HG03342 (cell line): ENCODE results near the gene ATAD2B.
A peak's percentile ranks its signal among the peaks of the same experiment; 100 is the strongest.

Experiments
- ATAC-seq: cut with Tn5 transposase; IDR thresholded peaks from one replicate; pipeline ENCODE4 v1.9.1; 2021; ENCODE audit warnings: mild to moderate bottlenecking, moderate library complexity; ENCODE audit not compliant: unreplicated experiment

ATAD2B gene

GRCh38 chr2:23915327-23915726, 11.6 kb downstream of the ATAD2B start:
- ATAC-seq = no peak

GRCh38 chr2:23912054-23912453, 14.9 kb downstream of the ATAD2B start:
- no peak for ATAC-seq

GRCh38 chr2:23905155-23905554, 21.8 kb downstream of the ATAD2B start:
- ATAC-seq = no peak

- ATAC-seq = no peak
Measured at GRCh38 chr2:23904692-23905091, 22.2 kb downstream of the ATAD2B start.

- no peak for ATAC-seq
Measured at GRCh38 chr2:23904215-23904614, 22.7 kb downstream of the ATAD2B start.

GRCh38 chr2:23903034-23903433, 23.9 kb downstream of the ATAD2B start:
- ATAC-seq = no peak

DNA sequence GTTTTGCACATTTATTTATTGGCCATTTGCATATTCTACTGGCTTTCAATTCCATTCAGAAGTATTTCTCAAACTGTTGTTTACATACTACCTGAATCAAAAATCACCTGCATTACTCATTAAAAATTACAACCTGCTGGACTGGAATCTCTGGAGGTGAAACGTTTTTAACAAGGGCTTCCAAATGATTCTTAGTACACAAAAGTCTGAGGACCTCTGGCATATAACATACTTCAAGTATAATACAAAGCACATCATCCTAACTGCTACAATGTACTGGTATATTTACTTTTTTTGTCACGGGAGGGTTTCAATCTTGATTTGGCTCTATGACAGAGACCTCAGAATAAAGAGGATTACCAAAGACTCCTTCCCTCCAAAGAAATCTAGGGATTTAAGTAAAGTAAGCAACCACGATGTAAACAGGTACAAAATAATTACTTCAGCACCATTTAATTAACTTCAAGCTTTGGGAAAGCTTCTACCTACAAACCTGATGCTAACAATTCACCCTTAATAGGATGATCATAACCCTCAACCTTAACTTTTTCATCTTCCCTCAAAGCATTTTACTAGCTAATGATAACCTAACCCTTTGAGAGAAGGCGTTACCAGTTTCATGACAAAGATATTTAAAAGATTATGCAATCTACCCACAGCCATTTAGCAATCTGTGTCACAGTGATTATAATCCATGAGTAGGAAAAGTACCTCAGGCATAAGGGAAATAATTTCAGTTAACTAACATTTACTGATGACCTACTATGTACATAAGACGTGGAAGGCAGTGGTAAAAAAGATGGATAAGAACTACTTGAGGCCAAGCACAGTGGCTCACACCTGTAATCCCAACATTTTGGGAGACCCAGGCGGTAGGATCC, 24.7 kb downstream of the ATAD2B start:
- no peak for ATAC-seq

GRCh38 chr2:23900541-23901322, 26.2 kb downstream of the ATAD2B start:
- no peak for ATAC-seq

DNA sequence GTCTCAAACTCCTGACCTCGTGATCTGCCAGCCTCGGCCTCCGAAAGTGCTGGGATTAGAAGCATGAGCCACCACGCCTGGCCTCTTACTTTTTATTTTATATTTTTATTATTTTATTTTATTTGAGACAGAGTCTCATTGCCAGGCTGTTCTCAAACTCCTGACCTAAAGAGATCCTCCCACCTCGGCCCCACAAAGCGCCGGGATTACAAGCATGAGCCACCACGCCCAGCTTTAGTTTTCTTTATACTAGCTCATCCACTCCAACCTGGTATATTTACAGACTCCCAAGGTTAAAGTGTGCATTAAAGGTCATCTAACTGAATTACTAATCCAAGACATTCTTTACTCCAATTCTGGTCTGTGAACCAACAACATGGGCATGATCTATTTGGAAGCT, 26.8 kb downstream of the ATAD2B start:
- ATAC-seq = no peak

GRCh38 chr2:23871206-23871605, 55.7 kb downstream of the ATAD2B start:
- ATAC-seq = no peak

DNA sequence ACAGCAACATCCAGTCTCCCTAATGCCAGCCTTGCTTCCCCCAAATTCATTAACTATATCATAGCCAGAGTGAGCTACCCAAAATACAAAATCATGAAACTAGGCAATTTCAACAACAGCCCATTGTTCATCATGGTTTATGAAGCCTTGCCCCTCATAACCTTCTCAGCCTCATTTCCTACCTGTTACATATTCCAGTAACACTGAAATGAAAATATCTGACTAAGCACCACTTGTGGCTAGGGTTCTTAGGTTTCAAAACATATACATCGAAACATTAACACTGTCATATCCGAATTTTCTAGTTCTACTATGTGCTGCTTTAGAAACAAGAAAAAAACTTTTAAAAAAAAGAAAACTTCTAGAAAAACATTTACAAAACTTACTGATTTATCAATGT, 59.5 kb downstream of the ATAD2B start:
- ATAC-seq = no peak

- ATAC-seq = no peak
Measured at GRCh38 chr2:23862716-23863426, 64.1 kb downstream of the ATAD2B start.

GRCh38 chr2:23861952-23862351, 65.0 kb downstream of the ATAD2B start:
- no peak for ATAC-seq

DNA sequence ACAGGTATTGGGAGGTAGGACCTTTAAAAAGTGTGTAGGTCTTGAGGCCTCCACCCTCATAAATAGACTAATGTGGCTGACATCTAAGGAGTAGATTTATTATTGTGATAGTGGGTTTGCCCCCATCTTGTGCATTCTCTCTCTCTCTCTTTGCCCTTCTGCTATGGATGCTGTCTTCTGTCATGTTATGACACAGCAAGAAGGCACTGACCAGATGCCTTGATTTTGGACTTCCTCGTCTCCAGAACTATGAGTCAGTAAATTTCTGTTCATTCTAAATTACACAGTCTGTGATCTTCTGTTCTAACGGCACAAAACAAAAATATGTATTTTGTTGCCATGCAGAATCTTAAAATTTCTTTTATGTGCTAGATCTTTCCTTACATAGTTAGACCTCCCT, 66.9 kb downstream of the ATAD2B start:
- no peak for ATAC-seq

DNA sequence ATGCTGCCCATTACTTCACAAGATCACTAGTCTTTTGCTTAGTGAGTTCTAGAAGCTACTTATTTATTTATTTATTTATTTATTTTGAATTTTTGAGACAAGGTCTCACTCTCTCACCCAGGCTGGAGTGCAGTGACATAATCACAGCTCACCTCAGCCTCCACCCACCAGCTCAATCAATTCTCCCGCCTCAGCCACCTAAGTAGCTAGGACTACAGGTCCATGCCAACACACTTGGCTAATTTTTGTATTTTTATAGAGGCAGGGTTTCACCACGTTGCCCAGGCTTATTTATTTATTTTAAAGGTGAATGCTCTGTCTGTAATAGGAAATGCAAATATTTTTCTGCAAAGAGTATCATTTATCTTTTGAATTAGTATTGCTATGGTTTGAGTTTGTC, 67.7 kb downstream of the ATAD2B start:
- no peak for ATAC-seq

DNA sequence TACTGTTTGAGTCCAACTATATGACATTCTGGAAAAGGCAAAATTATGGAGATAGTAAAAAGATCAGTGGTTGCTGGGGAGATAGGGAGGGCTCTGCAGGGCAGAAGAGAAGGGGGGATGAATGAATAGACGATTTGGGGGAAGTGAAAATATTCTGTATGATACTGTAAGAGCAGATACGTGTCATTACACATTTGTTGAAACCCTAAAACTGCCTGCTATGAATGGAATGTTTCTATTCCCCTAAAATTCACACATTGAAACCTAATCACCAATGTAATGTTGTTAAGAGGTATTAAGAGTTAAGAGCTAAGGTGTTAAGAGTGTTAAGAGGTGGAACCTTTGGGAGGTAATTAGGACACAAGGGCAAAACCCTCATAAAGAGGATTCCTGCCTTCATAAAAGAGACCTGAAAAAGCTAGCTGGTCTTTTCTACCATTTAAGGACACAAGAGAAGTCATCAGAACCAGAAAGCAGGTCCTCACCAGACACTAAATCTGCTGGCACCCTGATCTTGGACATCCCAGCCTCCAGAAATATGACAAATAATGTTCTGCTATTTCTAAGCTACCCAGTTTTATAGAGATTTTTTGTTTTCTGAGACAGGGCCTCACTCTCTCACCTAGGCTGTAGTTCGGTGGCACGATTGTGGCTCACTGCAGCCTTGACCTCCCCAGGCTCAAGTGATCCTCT, 76.2 kb downstream of the ATAD2B start:
- peak; percentile 84 for ATAC-seq

GRCh38 chr2:23844905-23845304, 82.0 kb downstream of the ATAD2B start:
- no peak for ATAC-seq

DNA sequence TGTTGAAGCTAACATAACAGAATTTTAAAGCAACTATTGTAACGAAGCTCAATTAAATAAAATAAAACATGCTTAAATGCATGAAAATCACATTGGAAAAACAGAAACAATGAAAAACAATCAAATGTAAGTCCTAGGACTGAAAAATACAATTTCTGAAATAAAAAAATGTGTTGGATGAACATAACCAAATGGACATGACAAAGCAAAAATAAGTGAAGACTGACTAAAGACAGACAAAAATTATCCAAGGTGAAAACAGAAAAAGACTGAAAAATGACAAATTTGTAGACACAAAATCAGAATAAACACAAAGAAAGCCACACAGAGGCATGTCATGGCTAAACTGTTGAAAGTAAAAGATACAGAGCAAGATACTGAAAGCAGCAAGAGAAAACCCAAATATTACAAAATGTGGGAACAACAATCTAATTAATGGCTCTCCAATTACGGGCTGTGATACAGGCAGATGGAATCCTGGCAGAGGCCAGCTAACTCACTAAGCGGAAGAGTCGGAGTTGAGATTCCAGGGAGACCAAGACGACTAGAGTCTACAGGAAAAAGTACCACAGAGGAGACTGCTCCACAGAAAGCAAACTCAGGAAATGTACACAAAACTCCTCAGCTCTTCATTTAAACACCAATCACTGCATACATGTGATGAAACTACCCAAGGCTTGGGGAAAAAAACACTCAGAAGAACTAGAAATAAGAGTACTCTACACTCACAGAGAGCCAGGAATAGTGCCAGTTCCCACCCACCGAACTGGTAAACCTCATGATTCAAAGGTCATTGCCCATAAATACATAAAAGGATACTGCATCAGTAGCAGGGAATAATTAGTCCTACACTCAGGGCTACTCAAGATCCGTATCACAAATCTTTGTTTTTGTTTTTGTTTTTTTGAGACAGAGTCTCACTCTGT, 83.6 kb downstream of the ATAD2B start:
- ATAC-seq = no peak

- ATAC-seq = no peak
Measured at GRCh38 chr2:23839919-23840578, 86.9 kb downstream of the ATAD2B start.
